GM18499 (cell line): ENCODE data around the gene CDC42.

Source experiments
- ATAC-seq: cut with Tn5 transposase; IDR thresholded peaks from one replicate; pipeline ENCODE4 v1.9.1; 2021; ENCODE audit warnings: moderate number of reproducible peaks; ENCODE audit not compliant: insufficient read depth, unreplicated experiment

Gene CDC42

GRCh38 chr1:22104865-22105437, 52.4 kb downstream of the CDC42 start:
- ATAC-seq: no peak

- ATAC-seq: no peak
Measured at GRCh38 chr1:22105611-22106207, 53.2 kb downstream of the CDC42 start.

DNA sequence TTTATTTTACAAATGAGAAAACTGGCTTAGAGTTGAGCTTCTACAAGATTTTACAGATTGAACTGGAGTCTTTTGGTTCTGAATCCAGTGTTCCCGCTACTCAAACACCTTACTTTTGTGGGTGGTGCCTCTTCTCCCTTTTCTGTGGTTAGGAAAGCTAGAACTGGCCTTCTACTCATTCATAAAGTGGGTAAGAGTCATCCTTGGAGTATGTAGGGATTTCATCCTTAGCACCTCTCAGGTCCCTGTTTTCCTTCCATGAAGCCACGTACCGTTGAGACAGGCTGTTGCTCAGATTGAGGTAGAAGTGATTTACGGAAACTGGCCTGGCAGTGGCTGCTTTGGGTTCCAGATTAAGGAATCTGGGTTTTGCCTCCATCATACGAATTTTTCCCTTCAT, 54.6 kb downstream of the CDC42 start:
- no peak for ATAC-seq

GRCh38 chr1:22108339-22109105, 56.0 kb downstream of the CDC42 start:
- ATAC-seq: no peak

DNA sequence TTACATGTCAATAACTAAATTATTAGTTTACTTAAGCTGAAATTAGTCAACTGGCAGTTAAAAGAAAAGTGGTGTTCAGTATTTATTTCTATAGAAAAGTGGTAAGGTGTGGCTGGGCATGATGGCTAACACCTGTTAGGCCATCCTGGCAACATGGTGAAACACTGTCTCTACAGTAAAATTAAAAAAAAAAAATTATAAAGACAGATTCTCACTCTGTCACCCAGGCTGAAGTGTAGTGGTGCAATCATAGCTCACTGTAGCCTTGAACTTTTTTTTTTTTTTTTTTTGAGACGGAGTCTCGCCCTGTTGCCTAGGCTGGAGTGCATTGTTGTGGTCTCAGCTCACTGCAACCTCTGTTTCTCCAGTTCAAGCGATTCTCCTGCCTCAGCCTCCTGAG, 57.5 kb downstream of the CDC42 start:
- no peak for ATAC-seq

DNA sequence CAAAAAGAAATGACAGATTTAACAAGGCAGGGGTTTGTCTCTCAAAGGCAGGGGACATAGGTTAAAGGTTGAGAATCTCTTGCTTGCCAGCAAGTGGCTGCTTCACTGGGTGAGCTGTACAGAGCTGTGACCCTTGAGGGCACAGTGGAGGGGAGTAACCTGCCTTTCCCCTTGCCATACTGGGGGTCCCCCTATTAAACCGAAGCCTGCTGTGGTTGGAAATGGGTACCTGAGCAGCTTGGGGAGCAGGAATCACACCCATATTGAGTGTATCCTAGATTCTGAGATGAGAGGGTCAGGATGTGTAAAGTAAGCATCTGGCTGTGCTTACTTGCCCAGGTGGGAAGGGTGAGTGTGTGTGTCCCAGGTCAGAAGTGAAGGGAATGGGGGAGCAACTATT, 58.6 kb downstream of the CDC42 start:
- ATAC-seq: no peak

DNA sequence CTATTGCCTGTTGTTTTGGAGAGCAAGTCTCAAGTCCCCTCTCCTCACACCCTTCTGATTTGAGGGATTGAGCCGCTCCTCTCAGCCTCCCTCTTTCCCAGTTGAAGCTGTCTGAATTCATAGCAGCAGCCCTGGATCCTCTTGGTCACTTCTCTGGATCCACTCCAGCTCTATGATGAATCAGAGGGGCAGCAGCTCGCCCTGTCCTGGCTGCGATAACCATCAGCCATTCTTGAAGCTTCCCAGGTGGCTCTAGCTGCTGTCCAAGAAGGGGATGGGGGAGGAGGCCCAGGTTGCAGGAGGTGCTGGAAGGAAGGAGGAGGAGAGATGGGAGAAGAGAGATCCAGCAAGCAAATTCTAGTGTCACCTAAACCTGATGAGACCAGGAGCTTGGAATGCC, 59.1 kb downstream of the CDC42 start:
- ATAC-seq: no peak

GRCh38 chr1:22112554-22112953, 60.0 kb downstream of the CDC42 start:
- no peak for ATAC-seq

DNA sequence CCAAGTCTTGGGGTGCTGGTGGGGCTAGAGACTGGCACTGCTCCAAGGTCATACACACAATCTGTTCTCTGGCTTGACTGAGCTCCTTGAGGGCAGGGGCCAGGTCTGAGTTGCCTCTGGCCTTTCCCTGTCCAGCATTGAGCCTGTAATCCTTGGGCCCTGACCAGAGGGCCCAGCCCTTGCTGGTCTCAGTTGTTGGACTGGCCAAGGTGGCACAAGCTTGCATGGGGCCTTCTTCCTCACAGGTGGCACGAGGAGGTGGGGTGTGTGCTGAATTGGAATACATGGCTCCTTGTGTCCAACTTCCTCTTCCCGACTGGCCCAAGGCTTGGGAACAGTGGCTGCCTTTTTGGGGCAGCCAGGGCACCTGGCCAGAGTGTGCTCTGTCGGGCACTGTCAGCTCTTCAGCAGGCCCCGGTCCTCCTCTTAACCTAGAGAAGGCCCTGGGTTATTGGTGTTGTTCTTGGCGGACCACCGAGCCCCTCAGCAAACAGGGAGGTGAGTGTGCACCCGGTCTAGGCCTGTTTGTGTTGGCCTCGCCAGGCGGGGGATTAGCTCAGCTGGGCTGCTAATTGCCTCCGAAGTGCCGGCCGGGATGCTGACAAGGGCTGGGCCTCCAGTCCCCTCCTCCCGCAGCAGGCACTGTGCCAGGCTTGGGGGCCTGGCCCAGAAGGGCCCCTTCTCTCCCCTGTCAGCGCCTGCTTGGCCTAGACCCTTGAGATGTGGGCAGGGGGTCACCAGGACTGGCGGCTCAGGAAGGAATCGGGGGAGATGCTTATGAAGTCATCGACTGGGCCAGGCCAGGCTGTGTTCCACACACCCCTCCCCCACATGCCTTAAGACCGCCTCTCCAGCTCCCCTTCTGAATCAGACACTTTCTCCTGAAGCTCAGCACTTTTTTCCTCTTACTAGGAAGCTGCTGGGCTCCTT, 61.8 kb downstream of the CDC42 start:
- no peak for ATAC-seq

- ATAC-seq: no peak
Measured at GRCh38 chr1:22115286-22115685, 62.8 kb downstream of the CDC42 start.

GRCh38 chr1:22117238-22117637, 64.7 kb downstream of the CDC42 start:
- no peak for ATAC-seq

DNA sequence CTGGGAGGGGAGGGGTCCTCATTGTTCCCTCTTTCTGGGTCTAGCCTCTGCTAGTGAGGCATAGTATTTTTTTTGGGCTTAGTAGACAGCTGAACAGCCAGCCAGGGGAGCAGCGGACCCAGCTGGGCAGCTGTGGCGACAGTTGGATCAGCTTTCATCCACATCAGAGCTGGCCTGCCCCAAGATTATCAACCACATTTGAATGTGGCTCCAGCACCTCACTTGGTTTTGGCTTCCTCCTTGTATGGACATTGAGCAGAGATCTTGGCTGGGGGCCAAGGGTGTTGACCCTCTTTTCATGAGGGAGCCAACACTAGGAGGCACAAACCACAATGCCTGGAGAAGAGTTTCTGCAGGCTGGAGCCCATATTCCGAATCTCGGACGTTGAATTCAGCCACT, 65.3 kb downstream of the CDC42 start:
- no peak for ATAC-seq

- no peak for ATAC-seq
Measured at GRCh38 chr1:22118291-22118992, 65.9 kb downstream of the CDC42 start.

DNA sequence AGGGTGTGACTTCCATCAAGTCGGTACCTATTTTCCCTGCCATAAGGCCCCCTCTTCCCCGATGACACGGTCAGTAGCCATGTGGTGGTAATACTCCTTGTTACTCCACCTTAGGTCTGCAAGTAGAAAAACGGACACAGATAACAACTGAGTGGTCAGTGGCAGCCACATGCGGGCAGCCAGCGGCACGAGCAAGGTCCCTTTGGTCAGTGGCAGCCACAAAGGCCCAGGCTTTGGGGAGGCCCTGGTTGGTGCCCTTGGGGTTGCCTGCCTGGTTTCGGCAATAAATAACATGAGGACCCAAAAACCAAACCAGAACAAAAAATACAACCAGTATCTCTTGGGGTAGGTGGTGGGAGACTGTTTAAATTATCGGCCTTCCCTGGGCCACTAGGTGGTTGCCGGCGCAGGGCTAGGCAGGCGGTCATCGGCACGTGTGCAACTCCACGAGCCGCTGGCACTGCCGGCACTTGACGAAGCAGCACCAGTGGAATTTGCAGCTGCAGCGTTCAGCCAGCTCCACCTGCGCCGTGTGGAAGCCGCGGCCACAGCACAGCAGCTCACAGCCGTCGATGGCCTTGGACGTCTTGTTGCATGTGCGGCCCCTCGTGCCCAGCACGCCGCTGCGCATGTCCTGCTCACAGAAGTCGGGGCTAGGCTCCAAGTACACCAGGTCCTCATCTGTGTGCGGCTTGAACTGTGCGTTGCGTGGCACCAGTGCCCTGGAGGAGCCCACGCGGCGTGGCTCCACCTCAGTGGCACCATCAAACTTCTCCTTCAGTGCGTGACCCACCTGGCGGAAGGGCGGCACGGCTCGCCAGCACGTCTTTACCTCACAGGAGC, 67.3 kb downstream of the CDC42 start:
- no peak for ATAC-seq

DNA sequence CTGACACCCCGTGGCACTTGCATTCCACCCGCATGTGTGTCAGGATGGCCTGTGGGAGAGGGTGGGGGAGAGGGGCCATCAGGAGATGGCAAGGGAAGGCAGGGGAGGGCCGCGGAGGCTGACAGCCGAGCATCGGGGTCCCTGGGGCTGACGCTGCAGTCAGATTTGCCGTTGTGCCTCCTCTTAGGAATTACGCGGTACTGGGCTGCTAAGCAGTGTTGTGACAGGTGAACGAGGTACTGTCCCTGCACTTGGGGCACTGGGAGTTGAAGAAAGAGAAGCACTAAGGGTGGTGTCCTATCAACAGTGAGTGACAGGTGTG, 67.9 kb downstream of the CDC42 start:
- no peak for ATAC-seq

- ATAC-seq: no peak
Measured at GRCh38 chr1:22121421-22121911, 69.0 kb downstream of the CDC42 start.

GRCh38 chr1:22122273-22123070, 70.0 kb downstream of the CDC42 start:
- no peak for ATAC-seq

DNA sequence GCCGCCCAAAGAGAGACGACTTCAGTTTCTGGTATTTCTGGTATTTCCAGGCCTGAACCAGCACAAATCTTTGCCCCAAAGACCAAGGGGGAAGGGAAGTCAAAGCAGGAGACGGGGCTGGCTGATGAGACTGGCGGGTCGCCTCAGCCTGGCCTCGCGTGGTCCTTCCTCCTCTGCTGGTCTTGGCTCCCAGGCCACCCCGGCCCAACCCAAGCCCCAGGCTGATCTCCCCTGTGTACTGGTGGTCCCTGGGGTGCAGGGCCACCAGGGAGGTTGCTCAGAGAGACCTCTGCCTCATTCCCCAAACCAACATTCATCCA, 70.5 kb downstream of the CDC42 start:
- no peak for ATAC-seq
